ENCODE data around the gene FAF1.

- TF ChIP-seq CTCF (IDR thresholded peaks at IDR 0.05) (no peak), POLR2AphosphoS5 (IDR thresholded peaks at IDR 0.05) (no peak)
Observed at GRCh38 chr1:50940291-50940690, 19.8 kb downstream of the FAF1 start.
